HepG2 (cell line): Measurements from ENCODE around the gene AARS1. TPM values are rescaled to one million over a fixed set of nuclear protein-coding genes. Genes with fewer than 3 reads are reported as not detected.

Source experiments
- ATAC-seq: fragments of 200-7000 bp; cut with Tn5 transposase; 3 replicates; pipeline ENCODE4 v1.9.1; 2020; ENCODE audit warnings: mild to moderate bottlenecking, moderate library complexity
- BruUV-seq: library from RNA; stranded (reverse); fragments of 400-500 nt; replicated peaks from 2 replicates; lab custom pipeline; 2021; lab: Mats Ljungman, UMichigan
- CTCF ChIA-PET: fragments of 300-600 bp; formaldehyde crosslinking; extraction: SDS; loops from one replicate; lab custom pipeline; 2021; ENCODE audit warnings: low total read pairs, inconsistent platforms, low intra/inter-chr PET ratio; lab: Yijun Ruan, JAX
- POLR2A ChIA-PET: fragments of 350-600 bp; sonication (Branson Sonifier 250); formaldehyde crosslinking; loops from one replicate; lab custom pipeline; 2020; ENCODE audit warnings: antibody characterized with exemption, inconsistent platforms; lab: Yijun Ruan, JAX
- DNase-seq: peaks from one replicate; pipeline ENCODE4 v3.0.0-alpha.2; 2015; ENCODE audit warnings: low spot score
- FAIRE-seq: peaks from 3 replicates; lab custom pipeline; 2011; peaks lifted over from hg19 to GRCh38; lab: Jason Lieb, UNC
- H2AFZ ChIP-seq: one replicate; pipeline ENCODE4 v1.6.1; 2011; ENCODE audit warnings: low read length, inconsistent platforms
- H3K27ac ChIP-seq: fragments of 300-600 bp; 3 replicates; pipeline ENCODE4 v1.8.0; 2011; ENCODE audit warnings: mixed run types, mild to moderate bottlenecking, mixed read lengths, low read length, inconsistent platforms; ENCODE audit not compliant: insufficient read depth; ENCODE audit errors: extremely low read length
- H3K27me3 ChIP-seq, 2 experiments: fragments of 200-600 bp in 1 of 2; 2 replicates in 1 of 2; 3 replicates in 1 of 2; pipeline versions ENCODE4 v1.6.0 to v1.8.0; 2011; ENCODE audit warnings: low read length in 2 of 2, mild to moderate bottlenecking in 2 of 2, moderate library complexity in 2 of 2, inconsistent platforms in 1 of 2; ENCODE audit not compliant: insufficient read depth in 2 of 2, control insufficient read depth in 1 of 2
- H3K36me3 ChIP-seq, 2 experiments: fragments of 200-600 bp in 1 of 2; replicated peaks in 1 of 2; 2 replicates in 1 of 2; 3 replicates in 1 of 2; pipeline versions ENCODE4 v1.5.1 to v1.8.0; 2011; ENCODE audit warnings: low read length in 2 of 2, inconsistent platforms in 1 of 2; ENCODE audit not compliant: insufficient read depth in 2 of 2, control insufficient read depth in 1 of 2
- H3K4me1 ChIP-seq: 2 replicates; pipeline ENCODE4 v1.5.1; 2012; ENCODE audit warnings: low read length, inconsistent platforms; ENCODE audit not compliant: insufficient read depth
- H3K4me2 ChIP-seq: 2 replicates; pipeline ENCODE4 v1.6.0; 2011; ENCODE audit warnings: low read depth, low read length, inconsistent platforms
- H3K4me3 ChIP-seq, 3 experiments: fragments of 200-600 bp in 1 of 3; sonication (generic), shearing (Covaris generic) in 1 of 3; replicated peaks in 1 of 3; 2 replicates each; pipeline ENCODE4 v1.5.1; 2011 to 2016; ENCODE audit warnings: low read length in 3 of 3, inconsistent platforms in 2 of 3, low read depth in 2 of 3, mild to moderate bottlenecking in 2 of 3, control low read depth in 1 of 3, mixed read lengths in 1 of 3; ENCODE audit not compliant: insufficient read depth in 1 of 3
- H3K79me2 ChIP-seq: one replicate; pipeline ENCODE4 v1.6.1; 2011; ENCODE audit warnings: low read length, inconsistent platforms; ENCODE audit not compliant: insufficient read depth
- H3K9ac ChIP-seq: 2 replicates; pipeline ENCODE4 v1.6.0; 2011; ENCODE audit warnings: mild to moderate bottlenecking, low read depth, low read length, inconsistent platforms; ENCODE audit not compliant: insufficient read depth
- H3K9me3 ChIP-seq: 2 replicates; pipeline ENCODE4 v1.5.1; 2012; ENCODE audit warnings: mild to moderate bottlenecking, low read length
- H4K20me1 ChIP-seq: 2 replicates; pipeline ENCODE4 v1.6.0; 2011; ENCODE audit warnings: inconsistent platforms, mild to moderate bottlenecking, low read length, moderate library complexity; ENCODE audit not compliant: insufficient read depth
- AGO1 ChIP-seq: fragments of 200-400 bp; formaldehyde crosslinking; IDR thresholded peaks from 2 replicates; pipeline ENCODE4 v1.6.1; 2017; ENCODE audit warnings: mild to moderate bottlenecking, low read depth, low read length, moderate library complexity; ENCODE audit not compliant: poor library complexity, severe bottlenecking
- FIP1L1 ChIP-seq: fragments of 200-400 bp; formaldehyde crosslinking; IDR thresholded peaks from 2 replicates; pipeline ENCODE4 v1.6.1; 2018; ENCODE audit warnings: low read depth, mild to moderate bottlenecking, low read length, moderate library complexity, borderline replicate concordance; ENCODE audit not compliant: insufficient read depth
- GPN1 ChIP-seq: sonication (generic); formaldehyde crosslinking; IDR thresholded peaks from 2 replicates; pipeline ENCODE4 v1.5.1; 2020; ENCODE audit warnings: missing genetic modification reagents, borderline replicate concordance
- KLF9 ChIP-seq: IDR thresholded peaks from 2 replicates; pipeline ENCODE4 v1.6.1; 2016; ENCODE audit warnings: low read depth
- MZF1 ChIP-seq: sonication (generic); formaldehyde crosslinking; IDR thresholded peaks from 2 replicates; pipeline ENCODE4 v1.8.1; 2023; ENCODE audit warnings: mild to moderate bottlenecking, missing genetic modification reagents, borderline replicate concordance
- NCOA2 ChIP-seq: sonication (generic); formaldehyde crosslinking; IDR thresholded peaks from 2 replicates; pipeline ENCODE4 v1.8.0; 2022; ENCODE audit warnings: inconsistent platforms
- SOX5 ChIP-seq: IDR thresholded peaks from 2 replicates; pipeline ENCODE4 v1.6.1; 2016; ENCODE audit warnings: borderline replicate concordance
- TCF7 ChIP-seq: sonication (generic); IDR thresholded peaks from 2 replicates; pipeline ENCODE4 v1.6.1; 2016; ENCODE audit warnings: antibody characterized with exemption, low read depth
- YEATS2 ChIP-seq: sonication (generic); formaldehyde crosslinking; IDR thresholded peaks from 2 replicates; pipeline ENCODE4 v1.4.0; 2020; ENCODE audit warnings: missing genetic modification reagents, borderline replicate concordance
- ZBTB20 ChIP-seq: sonication (generic); formaldehyde crosslinking; IDR thresholded peaks from 2 replicates; pipeline ENCODE4 v1.8.1; 2023; ENCODE audit warnings: missing genetic modification reagents, low read depth, mild to moderate bottlenecking, borderline replicate concordance
- ZNF432 ChIP-seq: sonication (generic); formaldehyde crosslinking; IDR thresholded peaks from 2 replicates; pipeline ENCODE4 v1.5.0; 2020; ENCODE audit warnings: missing genetic modification reagents, mild to moderate bottlenecking, borderline replicate concordance
- ZNF546 ChIP-seq: sonication (generic); formaldehyde crosslinking; conservative IDR thresholded peaks from 2 replicates; pipeline ENCODE4 v1.8.1; 2023; ENCODE audit warnings: mild to moderate bottlenecking, missing genetic modification reagents
- WGBS: methylation state at CpG from one replicate; pipeline ENCODE4 v1.1.6; 2017; ENCODE audit warnings: low lambda C conversion rate; 5-methylcytosine and 5-hydroxymethylcytosine counted together
- in situ Hi-C: cut with HindIII; loops from 2 replicates; pipeline ENCODE4 v1.10.0; 2017; ENCODE audit warnings: low pct_unique_long_range_greater_than_20kb; ENCODE audit not compliant: extremely low pct_ligation_motif_present
- intact Hi-C: fragments of 100-400 bp; cut with micrococcal nuclease; formaldehyde crosslinking; loops from one replicate; pipeline ENCODE4 v1.10.0; 2022; ENCODE audit not compliant: unreplicated experiment
- polyA plus RNA-seq, 8 experiments: library from polyadenylated mRNA; depleted of rRNA in 3 of 8; stranded (reverse) in 7 of 8; unstranded in 1 of 8; fragments of >200 nt; fragmentation: Illumina TruSeq in 4 of 8; extraction: Trizol in 4 of 8; gene quantifications; 2 replicates each; pipeline versions ENCODE4 v1.2.1 to v1.2.3, GENCODE V29; 2011 to 2016; ENCODE audit warnings: low read depth in 4 of 8, missing spikeins in 1 of 8, mixed read lengths in 1 of 8; ENCODE audit not compliant: insufficient read depth in 1 of 8
- total RNA-seq, 5 experiments: library from RNA; depleted of rRNA; stranded (reverse); fragments of >200 nt; fragmentation: Illumina TruSeq; extraction: Trizol; gene quantifications; 2 replicates each; pipeline ENCODE4 v1.2.3, GENCODE V29; 2016; ENCODE audit warnings: low read depth in 1 of 5

The AARS1 gene
- total and polyA plus RNA-seq, 2 of the 13 experiments (the other 11 are each of a cell fraction or from before 2014, with no cell fraction given) = 107 to 132 TPM

DNA sequence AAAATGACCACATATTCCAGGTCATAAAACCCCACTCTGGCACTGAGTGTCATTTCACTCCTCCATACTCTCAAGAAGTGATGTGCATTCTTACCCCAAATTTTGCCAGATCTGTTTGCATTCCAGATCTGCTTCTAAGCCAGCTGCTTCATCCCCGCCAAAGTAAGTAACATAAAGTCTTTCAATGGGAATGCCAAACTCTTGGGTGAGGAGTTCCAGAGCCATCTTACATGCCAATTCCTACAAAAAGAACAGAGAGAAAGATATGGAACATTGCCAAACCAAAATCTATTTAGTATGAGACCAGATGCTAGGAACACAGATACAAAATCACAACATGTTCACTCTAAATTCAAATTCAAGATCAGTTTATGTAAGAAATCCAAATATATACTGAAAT, 12.9 kb downstream of the AARS1 start (continued):
- TF ChIP-seq GPN1 (CRISPR knock-in tag) (no peak), YEATS2 (CRISPR knock-in tag) (no peak), AGO1 (no peak), MZF1 (CRISPR knock-in tag) (no peak), NCOA2 (CRISPR knock-in tag) (no peak), FIP1L1 (no peak), TCF7 (no peak)
- TF ChIP-seq, all 625 proteins: peak for 0

DNA sequence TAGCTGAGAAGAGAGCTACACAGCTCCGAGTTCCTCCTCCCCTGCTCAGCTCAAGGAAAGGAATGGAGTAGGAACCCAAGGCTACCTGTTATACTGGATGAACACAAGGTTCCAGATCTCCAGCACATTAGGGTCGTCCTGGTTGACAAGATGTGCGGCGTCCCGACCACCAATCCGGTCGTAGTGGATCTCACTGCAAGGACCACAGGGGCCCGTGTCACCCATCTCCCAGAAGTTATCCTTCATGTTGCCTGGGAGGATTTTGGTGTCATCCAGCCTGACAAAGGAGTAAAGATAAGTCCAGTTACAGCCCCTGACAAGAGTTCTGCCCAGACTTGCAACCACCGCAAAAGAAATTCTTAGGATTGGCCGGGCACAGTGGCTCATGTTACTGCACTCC, 17.6 kb downstream of the AARS1 start:
- Histone ChIP-seq H4K20me1 (no peaks in the 10 kb centered on the region; the same call in 1 of the 2 replicates), H3K36me3 (peaks cover 39 to 80% of the 10 kb centered on the region in 2 experiments), H3K4me1 (no peaks in the 10 kb centered on the region), H3K27me3 (no peaks in the 10 kb centered on the region), H3K27ac (no peak overlapping the region), H3K4me3 (no peak overlapping the region), H3K79me2 (no peaks in the 10 kb centered on the region), H3K9me3 (no peaks in the 10 kb centered on the region), H2AFZ (no peak overlapping the region), H3K9ac (no peak overlapping the region), H3K4me2 (no peak overlapping the region)
- intact Hi-C loops = no loop called here
- ChIA-PET POLR2A (interaction anchor here (1.1 to 1.4 kb wide), 3 partner anchors 8 to 20 kb away, joined by 3 to 4 read pairs (median 3); partner anchors contain the start of gene EXOSC6), CTCF (no interaction called here)
- in situ Hi-C loops = no loop called here
- no peak for FAIRE-seq
- no peak for ATAC-seq
- WGBS = 98% methylated on average over 10 of the region's 10 CpGs
- DNase-seq = no peak
- TF ChIP-seq ZNF546 (CRISPR knock-in tag) = no peak
- no peak for TF ChIP-seq KLF9 (CRISPR knock-in tag)
- no peak for TF ChIP-seq ZBTB20 (CRISPR knock-in tag)
- TF ChIP-seq SOX5 = no peak
- no peak for TF ChIP-seq ZNF432 (CRISPR knock-in tag)
- BruUV-seq = no TSS peak
